ENCODE data around the gene DIO2. TPM values are rescaled to one million over a fixed set of nuclear protein-coding genes. Genes with fewer than 3 reads are reported as not detected.

Gene DIO2
- 1 to 10 TPM in 2 of 6 donors, under 1 TPM in 2, not detected in 2; 0.46 to 1.7 (median 0.85) TPM for total RNA-seq

DNA sequence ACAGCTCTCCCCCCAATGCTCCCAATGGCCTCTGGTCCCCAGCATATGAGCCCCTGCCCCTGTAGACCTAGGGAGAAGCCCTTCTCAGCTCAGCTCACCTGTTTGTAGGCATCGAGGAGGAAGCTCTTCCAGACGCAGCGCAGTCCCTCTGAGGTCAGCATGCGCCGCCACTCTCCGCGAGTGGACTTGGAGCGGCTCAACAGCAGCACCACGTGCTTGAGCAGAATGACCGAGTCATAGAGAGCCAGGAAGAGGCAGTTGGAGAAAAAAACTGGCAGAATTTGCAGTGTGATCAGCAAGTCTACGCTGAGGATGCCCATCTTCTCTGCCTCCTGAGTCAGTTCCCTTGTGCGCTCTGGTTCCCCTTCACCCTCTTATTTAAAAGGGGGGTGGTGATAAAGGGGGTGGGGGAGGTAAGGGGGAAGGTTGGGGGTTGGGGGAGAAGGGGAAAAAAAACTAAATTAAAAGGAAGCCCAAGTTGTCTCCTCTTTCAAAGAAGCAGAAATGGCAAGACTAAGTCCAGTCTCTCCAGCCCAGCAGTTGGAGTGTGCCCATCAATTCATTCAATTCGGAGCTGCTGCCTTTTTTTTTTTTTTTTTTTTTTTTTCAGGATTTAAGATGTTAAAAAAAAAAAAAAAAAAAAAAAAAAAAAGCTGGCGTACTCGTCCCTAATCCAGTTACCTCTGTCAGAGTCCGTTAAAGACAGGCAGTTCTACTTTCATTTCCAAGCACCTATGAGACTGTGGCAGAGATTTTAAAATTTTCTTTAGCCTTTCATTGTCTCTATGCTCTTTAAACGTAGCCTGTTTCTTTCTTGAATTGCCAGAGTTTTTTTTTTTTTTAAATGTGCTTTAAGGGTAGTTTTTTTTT is at the start of gene DIO2:
DIO2 (minus strand) TSS at position 352 of the 870 bp plus-strand sequence; CDS start at position 320, 32 bp downstream.
- H3K9me3 ChIP-seq = no peaks in the 10 kb centered on the region
- WGBS, 2 donors = 46 to 50% methylated on average over 17 of the region's 17 CpGs
- DNase-seq (peak; percentile 33 to 47), ATAC-seq (ENCODE audit: low FRiP score in 2 of 2) (peak; percentile 46 to 62)
- TF ChIP-seq POLR2AphosphoS5 (IDR thresholded peaks at IDR 0.05) (no peak), POLR2A (IDR thresholded peaks at IDR 0.05) (no peak)
- no peak within 1 kb of the TSS for H3K27ac ChIP-seq
- H3K36me3 ChIP-seq = no peaks in the 10 kb centered on the region
- H3K4me1 ChIP-seq = no peaks in the 10 kb centered on the region
- H3K4me3 ChIP-seq = peak within 1 kb of the TSS in 1 of 4 donors; percentile 9
- no peaks in the 10 kb centered on the region for H3K27me3 ChIP-seq

DNA sequence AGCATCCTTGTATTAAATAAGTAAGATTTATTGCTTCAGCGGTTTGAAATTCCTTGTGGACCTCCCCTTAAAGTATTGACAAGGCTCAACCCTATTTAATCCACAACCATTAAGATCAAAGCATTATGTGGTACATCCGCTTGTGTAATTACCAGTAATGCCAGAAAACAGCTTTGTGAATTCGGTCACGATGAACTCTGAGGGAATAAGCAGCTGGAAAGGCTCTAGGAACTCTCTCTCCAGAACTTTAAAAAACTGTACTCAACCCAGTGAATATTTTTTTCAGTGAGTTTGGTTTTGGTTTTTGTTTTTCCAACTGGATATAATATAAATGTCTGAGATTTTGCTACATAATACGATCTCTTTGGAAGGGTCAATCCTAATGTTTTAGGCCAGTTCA is 49.3 kb upstream of the DIO2 start:
- WGBS, 2 donors = 77 to 83% methylated on average over 5 of the region's 5 CpGs

DNA sequence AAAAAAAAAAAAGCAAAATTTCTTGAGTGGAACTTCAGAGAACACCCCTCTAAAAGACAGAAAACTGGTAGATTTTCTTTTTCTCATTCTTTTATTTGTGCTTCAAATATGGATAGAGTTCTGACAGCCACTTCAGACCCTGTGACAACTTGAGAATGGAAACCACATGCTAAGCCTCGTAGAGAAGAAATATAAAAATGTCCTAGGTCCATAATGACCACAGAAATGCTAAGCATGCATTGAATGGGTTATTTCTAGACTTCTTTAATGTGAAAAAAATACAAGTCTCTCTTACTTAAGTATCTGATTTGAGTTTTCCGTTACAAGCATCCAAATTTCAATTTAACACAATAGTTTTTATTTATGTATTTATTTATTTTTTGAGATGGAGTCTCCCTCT is 28.3 kb upstream of the DIO2 start:
- no peak for TF ChIP-seq POLR2A (IDR thresholded peaks at IDR 0.05)
- TF ChIP-seq EP300 (IDR thresholded peaks at IDR 0.05) = no peak
- TF ChIP-seq, protein P1, sequence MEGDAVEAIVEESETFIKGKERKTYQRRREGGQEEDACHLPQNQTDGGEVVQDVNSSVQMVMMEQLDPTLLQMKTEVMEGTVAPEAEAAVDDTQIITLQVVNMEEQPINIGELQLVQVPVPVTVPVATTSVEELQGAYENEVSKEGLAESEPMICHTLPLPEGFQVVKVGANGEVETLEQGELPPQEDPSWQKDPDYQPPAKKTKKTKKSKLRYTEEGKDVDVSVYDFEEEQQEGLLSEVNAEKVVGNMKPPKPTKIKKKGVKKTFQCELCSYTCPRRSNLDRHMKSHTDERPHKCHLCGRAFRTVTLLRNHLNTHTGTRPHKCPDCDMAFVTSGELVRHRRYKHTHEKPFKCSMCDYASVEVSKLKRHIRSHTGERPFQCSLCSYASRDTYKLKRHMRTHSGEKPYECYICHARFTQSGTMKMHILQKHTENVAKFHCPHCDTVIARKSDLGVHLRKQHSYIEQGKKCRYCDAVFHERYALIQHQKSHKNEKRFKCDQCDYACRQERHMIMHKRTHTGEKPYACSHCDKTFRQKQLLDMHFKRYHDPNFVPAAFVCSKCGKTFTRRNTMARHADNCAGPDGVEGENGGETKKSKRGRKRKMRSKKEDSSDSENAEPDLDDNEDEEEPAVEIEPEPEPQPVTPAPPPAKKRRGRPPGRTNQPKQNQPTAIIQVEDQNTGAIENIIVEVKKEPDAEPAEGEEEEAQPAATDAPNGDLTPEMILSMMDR (IDR thresholded peaks at IDR 0.05) = no peak
- no peak for TF ChIP-seq POLR2AphosphoS5 (IDR thresholded peaks at IDR 0.05)
- 61 to 73% methylated on average over 2 of the region's 2 CpGs for WGBS, 2 donors
- Histone ChIP-seq H3K4me3 (no peak overlapping the region), H3K27me3 (no peaks in the 10 kb centered on the region), H3K4me1 (no peaks in the 10 kb centered on the region), H3K9me3 (peaks cover 0 to 15% (median 9%) of the 10 kb centered on the region in 4 donors), H3K27ac (no peak overlapping the region), H3K36me3 (no peaks in the 10 kb centered on the region)
- ATAC-seq (ENCODE audit: low FRiP score in 2 of 2) (no peak), DNase-seq (no peak)

More for the DNA sequence above, 49.3 kb upstream of the DIO2 start:
- ATAC-seq (ENCODE audit: low FRiP score in 2 of 2) (peak in 1 of 2 donors; percentile 29), DNase-seq (no peak)
- Histone ChIP-seq H3K36me3 (no peaks in the 10 kb centered on the region), H3K9me3 (no peaks in the 10 kb centered on the region), H3K27ac (no peak overlapping the region), H3K27me3 (no peaks in the 10 kb centered on the region), H3K4me3 (no peak overlapping the region), H3K4me1 (no peaks in the 10 kb centered on the region)
- no peak for TF ChIP-seq POLR2A (IDR thresholded peaks at IDR 0.05)

DNA sequence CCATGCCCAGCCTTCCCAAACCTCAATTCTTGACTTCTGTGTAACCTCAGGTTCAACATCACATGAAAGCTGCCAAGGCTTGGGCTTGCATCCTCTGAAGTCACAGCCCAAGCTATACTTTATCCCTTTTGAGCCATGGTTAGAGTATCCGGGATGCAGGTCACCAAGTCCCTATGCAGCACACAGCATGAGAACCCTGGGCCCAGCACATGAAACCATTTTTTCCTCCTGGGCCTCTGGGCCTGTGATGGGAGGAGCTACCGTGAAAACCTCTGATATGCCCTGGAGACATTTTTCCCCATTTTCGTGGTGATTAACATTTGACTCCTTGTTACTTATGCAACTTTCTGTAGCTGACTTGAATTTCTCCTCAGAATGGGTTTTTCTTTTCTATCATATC is 25.8 kb upstream of the DIO2 start:
- 77 to 86% methylated on average over 3 of the region's 3 CpGs for WGBS, 2 donors
- no peak overlapping the region for H3K4me3 ChIP-seq
- H3K4me1 ChIP-seq = no peaks in the 10 kb centered on the region
- H3K36me3 ChIP-seq = no peaks in the 10 kb centered on the region
- TF ChIP-seq POLR2AphosphoS5 (IDR thresholded peaks at IDR 0.05) (no peak), EP300 (IDR thresholded peaks at IDR 0.05) (no peak)
- TF ChIP-seq, protein P1 (IDR thresholded peaks at IDR 0.05) = no peak
- H3K27me3 ChIP-seq = no peaks in the 10 kb centered on the region
- H3K9me3 ChIP-seq = peaks cover 0 to 15% (median 9%) of the 10 kb centered on the region in 4 donors
- DNase-seq (no peak), ATAC-seq (ENCODE audit: low FRiP score in 2 of 2) (no peak)
- no peak overlapping the region for H3K27ac ChIP-seq

DNA sequence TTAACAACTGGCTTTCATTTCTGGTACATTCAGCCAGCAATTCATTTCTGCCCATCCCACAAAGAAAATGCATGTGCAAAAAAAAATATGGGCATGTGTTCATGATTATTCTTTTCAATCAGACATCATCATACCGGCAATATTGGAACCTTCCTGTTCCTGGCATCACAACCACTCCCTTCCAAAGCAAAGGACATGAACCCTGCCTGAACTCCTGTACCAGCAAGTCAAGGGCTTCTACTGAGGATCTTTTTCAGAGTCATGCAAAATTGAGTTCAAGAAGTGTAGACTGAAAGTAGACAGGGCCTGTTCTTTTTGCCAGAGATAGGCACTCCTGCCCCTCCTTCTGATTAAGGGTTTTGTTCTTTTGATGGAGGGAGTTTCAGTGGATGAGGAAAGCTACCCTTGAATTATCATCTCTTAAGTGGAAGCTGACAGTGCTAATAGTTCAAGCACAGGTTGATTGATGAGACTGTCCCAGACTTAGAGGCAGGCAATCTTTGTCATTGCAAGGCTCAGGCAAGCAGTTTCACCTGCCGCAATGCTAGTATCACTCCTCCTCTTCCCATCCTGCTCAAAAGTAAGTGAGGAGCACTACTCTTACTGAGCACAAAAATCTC is 22.3 kb upstream of the DIO2 start:
- Histone ChIP-seq H3K27ac (no peak overlapping the region), H3K9me3 (peaks cover 0 to 24% (median 11%) of the 10 kb centered on the region in 4 donors), H3K36me3 (no peaks in the 10 kb centered on the region), H3K27me3 (no peaks in the 10 kb centered on the region), H3K4me3 (no peak overlapping the region), H3K4me1 (no peaks in the 10 kb centered on the region)
- 62 to 83% methylated on average over 2 of the region's 2 CpGs for WGBS, 2 donors
- no peak for TF ChIP-seq POLR2AphosphoS5 (IDR thresholded peaks at IDR 0.05)
- TF ChIP-seq EP300 (IDR thresholded peaks at IDR 0.05) = no peak
- TF ChIP-seq POLR2A (IDR thresholded peaks at IDR 0.05) = no peak
- TF ChIP-seq, protein P1 (IDR thresholded peaks at IDR 0.05) = no peak
- no peak for DNase-seq
- no peak for ATAC-seq (ENCODE audit: low FRiP score in 2 of 2)
